ENCODE results near the gene TRAPPC3.

Gene TRAPPC3

GRCh38 chr1:36166938-36167905 lies 17.9 kb upstream of the TRAPPC3 start:
- peak in 2 of 10 donors; percentile 60 to 75 for DNase-seq
- intact Hi-C loops (cut with DNase I), result no loop called here

GRCh38 chr1:36166136-36166535 lies 16.9 kb upstream of the TRAPPC3 start:
- intact Hi-C loops (cut with DNase I), result no loop called here
- DNase-seq, result peak in 2 of 10 donors; percentile 4 to 61

- intact Hi-C loops (cut with DNase I), result no loop called here
- DNase-seq, result peak in 2 of 10 donors; percentile 4 to 13
Observed at GRCh38 chr1:36165145-36165544, 15.9 kb upstream of the TRAPPC3 start.

GRCh38 chr1:36164361-36164760 lies 15.1 kb upstream of the TRAPPC3 start:
- no peak for DNase-seq
- intact Hi-C loops (cut with DNase I), result no loop called here

- no peak for DNase-seq
- intact Hi-C loops (cut with DNase I), result no loop called here
Observed at GRCh38 chr1:36163426-36163825, 14.1 kb upstream of the TRAPPC3 start.

DNA sequence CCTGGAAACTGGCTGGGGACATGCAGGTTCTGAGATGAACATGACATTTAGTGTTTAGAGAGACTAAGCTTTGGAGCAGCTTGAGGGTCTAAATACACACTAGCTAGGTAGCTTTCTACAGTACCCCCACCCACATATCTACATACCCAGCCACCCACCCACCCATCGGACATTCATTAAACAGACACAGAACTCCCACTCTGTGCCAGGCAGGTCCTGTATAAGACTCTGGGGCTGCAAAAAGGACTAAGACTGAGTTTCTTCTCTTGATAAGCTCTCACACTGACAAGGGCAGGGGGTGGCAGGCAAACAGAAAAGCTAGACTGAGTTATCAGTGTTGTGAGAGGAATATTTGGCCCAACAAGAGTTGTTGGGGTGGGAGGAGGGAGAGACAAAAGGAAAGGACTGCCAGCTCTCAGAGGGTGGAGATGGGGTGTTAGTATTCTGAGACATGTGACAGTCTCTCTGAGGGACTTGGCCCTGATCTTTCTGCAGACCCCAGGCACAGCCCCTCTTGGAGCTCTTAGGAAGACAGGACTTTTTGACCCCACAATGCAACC lies 13.5 kb upstream of the TRAPPC3 start:
- peak in 3 of 10 donors; percentile 0 to 14 (median 2) for DNase-seq
- intact Hi-C loops (cut with DNase I), result no loop called here

GRCh38 chr1:36161641-36162531 lies 12.6 kb upstream of the TRAPPC3 start:
- peak in 2 of 10 donors; percentile 55 to 79 for DNase-seq

GRCh38 chr1:36160949-36161485 lies 11.7 kb upstream of the TRAPPC3 start:
- peak in 7 of 10 donors; percentile 42 to 94 (median 59) for DNase-seq
- intact Hi-C loops (cut with DNase I), result no loop called here

More at GRCh38 chr1:36161641-36162531, 12.6 kb upstream of the TRAPPC3 start:
- intact Hi-C loops (cut with DNase I), result no loop called here

DNA sequence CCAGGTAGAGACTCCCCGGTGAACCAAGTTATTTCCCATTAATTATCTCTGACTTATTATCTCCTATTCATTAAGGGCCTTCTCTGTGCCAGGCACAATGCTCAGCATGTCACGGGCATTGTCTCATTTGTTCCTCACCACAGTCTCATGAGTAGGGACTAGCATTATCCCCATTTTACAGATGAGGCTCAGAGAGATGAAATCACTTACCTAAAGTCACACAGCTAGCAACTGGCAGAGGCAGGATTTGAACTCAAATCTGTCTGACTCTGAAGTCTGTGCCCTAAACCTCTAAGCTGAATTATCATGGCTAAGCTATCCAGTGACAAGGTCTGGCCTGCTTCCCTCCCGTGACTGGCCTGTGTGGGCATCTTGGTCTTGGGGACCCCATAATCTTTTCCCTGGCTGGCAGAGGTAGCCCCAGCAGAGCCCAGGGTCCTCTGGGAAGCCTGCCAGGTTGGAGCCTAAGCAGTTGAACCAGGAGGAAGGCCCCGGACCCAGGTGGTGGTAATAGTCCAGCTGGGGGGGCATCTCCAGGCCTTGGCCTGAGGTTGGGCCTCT lies 11.2 kb upstream of the TRAPPC3 start:
- DNase-seq, result no peak
- intact Hi-C loops (cut with DNase I), result no loop called here

DNA sequence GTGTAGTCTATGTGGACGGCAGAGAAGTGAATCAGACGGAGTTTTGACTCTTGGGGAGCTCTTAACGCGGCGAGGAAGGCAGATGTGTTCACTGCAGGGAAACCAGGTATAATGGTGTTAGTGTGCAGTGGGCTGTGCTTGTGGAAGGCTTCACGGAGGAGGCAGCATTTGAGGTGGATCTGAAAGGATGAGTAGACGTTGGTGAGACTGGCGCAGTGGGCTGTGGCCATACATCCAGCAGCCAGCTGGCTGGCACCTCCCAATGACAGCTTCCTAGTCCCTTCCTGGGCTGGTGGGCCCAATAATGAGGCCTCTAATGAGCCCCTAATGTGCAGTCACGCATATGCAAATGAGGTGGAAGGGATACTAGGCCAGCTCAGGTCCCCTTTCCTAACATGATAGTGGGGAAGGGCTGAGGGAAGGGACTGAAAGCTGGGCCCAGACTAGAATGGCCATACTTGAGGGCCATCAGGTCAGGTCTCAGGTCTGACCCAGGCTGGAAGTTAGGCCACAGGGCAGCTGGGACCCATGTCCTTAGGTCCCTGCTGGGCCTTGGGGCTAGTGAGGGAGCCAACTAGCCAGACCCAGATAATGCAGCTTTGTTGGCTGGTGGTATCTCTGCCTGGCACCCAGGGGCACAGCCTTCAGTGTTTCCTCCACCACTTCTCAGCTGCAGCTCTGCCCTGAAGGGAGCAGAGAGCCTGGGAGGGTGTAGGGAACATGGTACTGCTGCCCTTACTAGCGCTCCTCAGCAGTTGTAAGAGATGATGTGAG lies 10.5 kb upstream of the TRAPPC3 start:
- intact Hi-C loops (cut with DNase I), result loop anchor here (10.0 kb wide), 1 partner anchor 205 kb away; no protein-coding TSS in a partner anchor
- DNase-seq, result peak in 7 of 10 donors; percentile 37 to 96 (median 73)

- intact Hi-C loops (cut with DNase I), result loop anchor here (10.0 kb wide), 1 partner anchor 206 kb away; no protein-coding TSS in a partner anchor
Observed at GRCh38 chr1:36158827-36159252, 9.6 kb upstream of the TRAPPC3 start.

GRCh38 chr1:36157973-36158826 lies 8.9 kb upstream of the TRAPPC3 start:
- intact Hi-C loops (cut with DNase I), result loop anchor here (10.0 kb wide), 1 partner anchor 207 kb away; no protein-coding TSS in a partner anchor
- DNase-seq, result peak in 2 of 10 donors; percentile 1 to 70

More at GRCh38 chr1:36158827-36159252, 9.6 kb upstream of the TRAPPC3 start:
- DNase-seq, result peak in 2 of 10 donors; percentile 24 to 36

DNA sequence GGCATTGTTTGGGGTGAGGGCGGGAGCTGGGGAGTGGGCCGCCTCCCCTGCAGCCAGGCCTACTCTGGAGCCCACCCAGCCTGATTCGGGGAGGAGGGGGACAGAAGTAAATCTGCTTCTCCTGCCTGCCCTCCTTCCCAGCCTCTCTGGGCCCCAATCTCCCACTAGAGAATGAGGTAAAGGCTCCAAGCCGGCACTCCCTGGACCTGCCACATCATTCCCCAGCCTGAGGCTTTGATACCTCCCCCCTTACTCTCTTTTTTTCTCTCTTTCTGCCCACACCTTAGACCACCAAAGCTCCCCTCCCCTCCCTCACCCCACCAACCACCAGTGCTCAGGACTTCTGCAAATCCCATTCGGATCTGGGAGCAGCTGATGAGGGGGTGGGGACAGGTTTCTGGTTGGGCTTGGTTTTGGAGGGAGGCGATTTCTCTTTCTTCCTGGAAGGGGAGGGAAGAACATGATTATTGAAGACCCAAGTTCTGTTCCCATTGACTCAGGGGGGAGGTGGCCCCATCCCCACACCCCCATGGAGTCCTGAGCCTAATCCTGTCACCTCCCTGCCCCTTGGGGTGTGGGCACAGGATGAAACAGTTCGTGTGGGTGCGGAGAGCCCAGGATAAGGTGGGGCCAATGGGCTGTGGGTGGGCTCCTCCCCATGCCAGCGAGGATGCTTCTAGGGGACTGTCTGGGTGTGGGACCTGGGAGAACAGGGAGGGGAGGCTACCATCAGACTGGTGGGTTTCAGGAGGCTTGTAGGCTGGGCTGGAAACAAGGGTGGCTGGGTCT lies 8.0 kb upstream of the TRAPPC3 start:
- intact Hi-C loops (cut with DNase I), result loop anchor here (10.0 kb wide), 1 partner anchor 207 kb away; no protein-coding TSS in a partner anchor
- peak in 2 of 10 donors; percentile 73 to 88 for DNase-seq

DNA sequence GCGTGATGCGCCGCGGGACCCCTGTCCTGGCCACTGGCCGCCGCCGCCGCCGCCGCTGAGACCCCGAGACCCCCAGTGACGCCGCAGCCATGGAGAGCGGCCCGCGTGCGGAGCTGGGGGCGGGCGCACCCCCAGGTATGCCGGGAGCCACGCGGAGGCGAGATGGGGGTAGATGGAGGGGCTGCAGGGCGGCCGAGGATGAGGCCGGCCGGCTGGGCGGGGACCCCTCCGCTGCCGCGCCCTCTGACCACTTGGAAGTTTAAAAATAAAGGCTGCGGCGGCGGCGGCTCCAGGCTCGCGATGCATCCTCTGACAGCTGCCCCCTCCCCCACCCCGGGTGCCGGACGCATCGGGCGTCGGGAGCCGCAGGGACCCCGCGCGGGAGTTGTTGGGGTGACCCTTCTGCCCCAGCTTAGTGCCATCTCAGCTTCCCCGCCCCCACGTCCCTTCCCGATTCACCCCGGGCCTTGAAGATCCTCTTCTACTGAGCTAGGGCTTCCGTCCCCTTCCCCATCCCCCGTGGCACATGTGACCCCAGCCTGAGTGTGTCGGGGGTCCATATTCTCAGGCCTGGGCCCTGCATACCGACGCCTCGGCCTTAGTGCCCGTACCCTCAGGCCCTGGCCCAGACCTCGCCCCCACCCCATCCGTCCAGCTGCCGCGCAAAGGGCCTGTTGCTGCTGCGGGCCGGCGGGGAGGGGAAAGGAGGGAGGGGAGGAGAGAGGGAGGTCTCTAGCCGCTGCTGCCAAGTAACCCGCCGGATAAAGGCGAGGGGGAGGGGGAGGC lies 7.2 kb upstream of the TRAPPC3 start:
- intact Hi-C loops (cut with DNase I), result loop anchor here (10.0 kb wide), 1 partner anchor 208 kb away; no protein-coding TSS in a partner anchor
- peak; percentile 72 to 97 (median 76) for DNase-seq

GRCh38 chr1:36155408-36156328 lies 6.4 kb upstream of the TRAPPC3 start, which contains the start of gene MAP7D1:
MAP7D1 (plus strand) TSS chr1:36156160; CDS start chr1:36156418, 258 bp downstream.
- intact Hi-C loops (cut with DNase I), result loop anchor here (10.0 kb wide), 1 partner anchor 209 kb away; no protein-coding TSS in a partner anchor
- DNase-seq, result peak; percentile 72 to 98 (median 88)

All from posterior cingulate gyrus (tissue), 11 donors.